HS-27A (cell line): ENCODE measurements around the gene GPR132.

Experiments
- DNase-seq: peaks from one replicate; pipeline ENCODE4 v3.0.0-alpha.2; 2012; ENCODE audit warnings: low read depth, missing footprints

Gene GPR132

GRCh38 chr14:105061428-105062047 lies 3.7 kb downstream of the GPR132 start:
- no peak for DNase-seq

GRCh38 chr14:105060751-105061427 lies 4.3 kb downstream of the GPR132 start:
- DNase-seq, result no peak

- DNase-seq, result no peak
Measured at GRCh38 chr14:105059925-105060565, 5.2 kb downstream of the GPR132 start.

- no peak for DNase-seq
Measured at GRCh38 chr14:105059035-105059924, 6.0 kb downstream of the GPR132 start.

- DNase-seq, result no peak
Measured at GRCh38 chr14:105058521-105059034, 6.7 kb downstream of the GPR132 start.

GRCh38 chr14:105056303-105056831 lies 8.9 kb downstream of the GPR132 start:
- DNase-seq, result no peak

- no peak for DNase-seq
Measured at GRCh38 chr14:105055736-105056302, 9.4 kb downstream of the GPR132 start.

- DNase-seq, result no peak
Measured at GRCh38 chr14:105055334-105055733, 9.9 kb downstream of the GPR132 start.

GRCh38 chr14:105053996-105054395 lies 11.2 kb downstream of the GPR132 start:
- DNase-seq, result no peak

- DNase-seq, result no peak
Measured at GRCh38 chr14:105053421-105053820, 11.8 kb downstream of the GPR132 start.

- DNase-seq, result no peak
Measured at GRCh38 chr14:105052110-105052458, 13.1 kb downstream of the GPR132 start.

GRCh38 chr14:105051182-105052109 lies 13.8 kb downstream of the GPR132 start:
- DNase-seq, result no peak

- no peak for DNase-seq
Measured at GRCh38 chr14:105050551-105050897, 14.7 kb downstream of the GPR132 start.

GRCh38 chr14:105049753-105050550 lies 15.3 kb downstream of the GPR132 start:
- DNase-seq, result no peak

- DNase-seq, result no peak
Measured at GRCh38 chr14:105047283-105048016, 17.8 kb downstream of the GPR132 start.

GRCh38 chr14:105046891-105047282 lies 18.3 kb downstream of the GPR132 start:
- DNase-seq, result no peak

GRCh38 chr14:105045710-105046326 lies 19.4 kb downstream of the GPR132 start:
- DNase-seq, result peak; percentile 45

GRCh38 chr14:105043641-105044040 lies 21.6 kb downstream of the GPR132 start:
- no peak for DNase-seq

GRCh38 chr14:105042813-105043212 lies 22.4 kb downstream of the GPR132 start:
- no peak for DNase-seq
